Prostate gland (tissue), 2 donors: ENCODE data around the gene PCDHB9.

Source experiments
- CTCF ChIP-seq, 4 experiments: fragments of 200-600 bp in 2 of 4; fragments of 450-650 bp in 2 of 4; sonication (generic) in 2 of 4; IDR thresholded peaks; 1 replicate in 3 of 4; 2 replicates in 1 of 4; pipeline ENCODE4 v1.5.1; 2016 to 2019; ENCODE audit warnings: antibody characterized with exemption in 4 of 4, mild to moderate bottlenecking in 2 of 4, moderate library complexity in 2 of 4
- POLR2A ChIP-seq: fragments of 450-650 bp; IDR thresholded peaks from one replicate; pipeline ENCODE4 v1.6.1; 2016; ENCODE audit warnings: antibody characterized with exemption, mild to moderate bottlenecking
- POLR2AphosphoS5 ChIP-seq: sonication (generic); formaldehyde crosslinking; IDR thresholded peaks from one replicate; pipeline ENCODE4 v1.6.1; 2017; ENCODE audit warnings: antibody characterized with exemption

DNA sequence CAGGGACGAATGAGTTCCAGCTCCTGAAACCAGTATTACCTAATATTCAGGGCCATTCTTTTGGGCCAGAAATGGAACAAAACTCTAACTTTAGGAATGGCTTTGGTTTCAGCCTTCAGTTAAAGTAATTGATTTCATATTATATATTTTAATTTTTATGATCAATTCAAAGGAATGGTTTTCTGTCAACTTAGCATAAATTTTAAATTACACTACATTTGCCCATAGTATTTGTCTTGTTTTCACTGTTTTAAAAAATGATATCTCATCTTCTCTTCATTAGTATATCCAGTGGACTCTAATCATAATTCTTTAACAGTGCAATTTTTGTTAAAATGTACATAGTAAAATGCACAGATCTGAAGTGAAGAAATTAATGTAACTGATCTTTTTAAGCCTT lies 6.6 kb upstream of the PCDHB9 start:
- TF ChIP-seq CTCF (IDR thresholded peaks at IDR 0.05) (no peak), POLR2A (no peak), POLR2AphosphoS5 (no peak)
